HAP-1 (cell line): ENCODE data around the gene APH1B.
A peak's percentile ranks its signal among the peaks of the same experiment; 100 is the strongest.
"Not testable (repeated sequence)": the region's sequence is repeated elsewhere in the genome, so short reads cannot be mapped to it uniquely, and the experiment has no call there.

ENCODE experiments used
- DNase-seq, 2 experiments: peaks; one replicate each; pipeline ENCODE4 v3.0.0-alpha.2; 2016 to 2020; ENCODE audit warnings: low spot score in 2 of 2
- H3K27me3 ChIP-seq: fragments of 250-450 bp; sonication (Bioruptor Pico); 2 replicates; pipeline ENCODE4 v1.5.1; 2020; ENCODE audit warnings: low read depth, mild to moderate bottlenecking, moderate library complexity
- H3K36me3 ChIP-seq: fragments of 250-450 bp; sonication (Bioruptor Pico); replicated peaks from 2 replicates; pipeline ENCODE4 v1.5.1; 2020; ENCODE audit warnings: mild to moderate bottlenecking
- H3K4me1 ChIP-seq: fragments of 250-450 bp; sonication (Bioruptor Pico); 2 replicates; pipeline ENCODE4 v1.5.1; 2020; ENCODE audit warnings: mild to moderate bottlenecking
- H3K4me3 ChIP-seq: fragments of 250-450 bp; sonication (Bioruptor Pico); 2 replicates; pipeline ENCODE4 v1.5.1; 2020; ENCODE audit warnings: mild to moderate bottlenecking, moderate library complexity
- H3K9me3 ChIP-seq: fragments of 250-450 bp; sonication (Bioruptor Pico); 2 replicates; pipeline ENCODE4 v1.5.1; 2020; ENCODE audit warnings: mild to moderate bottlenecking, moderate library complexity
- in situ Hi-C: fragments of 300-500 bp; cut with MboI; formaldehyde crosslinking; loops from 3 replicates; pipeline ENCODE4 v1.14.3; 2020; ENCODE audit warnings: low sequenced_read_pairs, inconsistent platforms, mixed read lengths

The APH1B gene

GRCh38 chr15:63277038-63277892, at the start of gene APH1B:
Gene APH1B, plus strand, starts transcription at chr15:63277605. Its CDS starts 19 bp downstream, at chr15:63277624.
- peaks cover 5% of the 10 kb centered on the region for H3K9me3 ChIP-seq
- no peaks in the 10 kb centered on the region for H3K36me3 ChIP-seq
- H3K4me3 ChIP-seq = peak within 1 kb of the TSS; percentile 58
- in situ Hi-C loops = loop anchor here (25.0 kb wide), 1 partner anchor 785 kb away; no protein-coding TSS in a partner anchor
- H3K27me3 ChIP-seq = no peaks in the 10 kb centered on the region
- peak; percentile 90 to 98 for DNase-seq
- peaks cover 11% of the 10 kb centered on the region for H3K4me1 ChIP-seq

- in situ Hi-C loops = no loop called here
These were observed 49.7 kb upstream of the APH1B start for GRCh38 chr15:63227689-63228088.

GRCh38 chr15:63231206-63231605, 46.2 kb upstream of the APH1B start:
- Histone ChIP-seq H3K9me3 (no peaks in the 10 kb centered on the region), H3K36me3 (no peaks in the 10 kb centered on the region), H3K27me3 (no peaks in the 10 kb centered on the region), H3K4me3 (no peak overlapping the region), H3K4me1 (peaks cover 21% of the 10 kb centered on the region)
- no peak for DNase-seq
- in situ Hi-C loops = no loop called here

More at GRCh38 chr15:63227689-63228088, 49.7 kb upstream of the APH1B start:
- Histone ChIP-seq H3K4me3 (no peak overlapping the region), H3K9me3 (no peaks in the 10 kb centered on the region), H3K27me3 (no peaks in the 10 kb centered on the region), H3K4me1 (peaks cover 9% of the 10 kb centered on the region; the same call in 1 of the 2 replicates), H3K36me3 (no peaks in the 10 kb centered on the region)
- DNase-seq = no peak

- Histone ChIP-seq H3K27me3 (no peaks in the 10 kb centered on the region), H3K36me3 (no peaks in the 10 kb centered on the region), H3K9me3 (no peaks in the 10 kb centered on the region), H3K4me3 (no peak overlapping the region), H3K4me1 (peaks cover 21% of the 10 kb centered on the region)
- no peak for DNase-seq
- in situ Hi-C loops = no loop called here
These were observed 45.7 kb upstream of the APH1B start for GRCh38 chr15:63231706-63232105.

- Histone ChIP-seq H3K36me3 (no peaks in the 10 kb centered on the region), H3K4me3 (no peak overlapping the region), H3K9me3 (no peaks in the 10 kb centered on the region), H3K27me3 (no peaks in the 10 kb centered on the region), H3K4me1 (peaks cover 21% of the 10 kb centered on the region)
- DNase-seq = no peak
- in situ Hi-C loops = no loop called here
These were observed 45.0 kb upstream of the APH1B start for GRCh38 chr15:63232405-63232804.

GRCh38 chr15:63232943-63233342, 44.5 kb upstream of the APH1B start:
- in situ Hi-C loops = no loop called here
- Histone ChIP-seq H3K27me3 (no peaks in the 10 kb centered on the region), H3K4me3 (no peak overlapping the region), H3K36me3 (no peaks in the 10 kb centered on the region), H3K4me1 (peaks cover 21% of the 10 kb centered on the region), H3K9me3 (no peaks in the 10 kb centered on the region)
- no peak for DNase-seq

GRCh38 chr15:63233667-63234423, 43.6 kb upstream of the APH1B start:
- peaks cover 16% of the 10 kb centered on the region for H3K4me1 ChIP-seq
- H3K36me3 ChIP-seq = no peaks in the 10 kb centered on the region
- in situ Hi-C loops = no loop called here
- H3K27me3 ChIP-seq = no peaks in the 10 kb centered on the region
- no peak overlapping the region for H3K4me3 ChIP-seq
- DNase-seq = peak in 1 of 2 experiments; percentile 55
- H3K9me3 ChIP-seq = no peaks in the 10 kb centered on the region

GRCh38 chr15:63234451-63234870, 42.9 kb upstream of the APH1B start:
- DNase-seq = no peak
- H3K4me3 ChIP-seq = no peak overlapping the region
- in situ Hi-C loops = no loop called here
- no peaks in the 10 kb centered on the region for H3K27me3 ChIP-seq
- no peaks in the 10 kb centered on the region for H3K9me3 ChIP-seq
- H3K4me1 ChIP-seq = peaks cover 16% of the 10 kb centered on the region
- no peaks in the 10 kb centered on the region for H3K36me3 ChIP-seq

- no peak overlapping the region for H3K4me3 ChIP-seq
- no peaks in the 10 kb centered on the region for H3K9me3 ChIP-seq
- DNase-seq = no peak
- in situ Hi-C loops = no loop called here
- no peaks in the 10 kb centered on the region for H3K27me3 ChIP-seq
- H3K36me3 ChIP-seq = no peaks in the 10 kb centered on the region
- H3K4me1 ChIP-seq = peaks cover 16% of the 10 kb centered on the region
These were observed 41.1 kb upstream of the APH1B start for GRCh38 chr15:63236272-63236671.

- in situ Hi-C loops, H3K27me3 ChIP-seq, H3K36me3 ChIP-seq, H3K9me3 ChIP-seq, H3K4me3 ChIP-seq: not testable (repeated sequence)
- peak in 1 of 2 experiments; percentile 66 for DNase-seq
- H3K4me1 ChIP-seq = peaks cover 12% of the 10 kb centered on the region
These were observed 40.3 kb upstream of the APH1B start for GRCh38 chr15:63237086-63237485.

GRCh38 chr15:63238171-63238570, 39.2 kb upstream of the APH1B start:
- peaks cover 12% of the 10 kb centered on the region for H3K4me1 ChIP-seq
- H3K27me3 ChIP-seq = no peaks in the 10 kb centered on the region
- in situ Hi-C loops = no loop called here
- DNase-seq = no peak
- no peaks in the 10 kb centered on the region for H3K9me3 ChIP-seq
- no peak overlapping the region for H3K4me3 ChIP-seq
- no peaks in the 10 kb centered on the region for H3K36me3 ChIP-seq

- peaks cover 7% of the 10 kb centered on the region for H3K4me1 ChIP-seq
- H3K36me3 ChIP-seq = no peaks in the 10 kb centered on the region
- H3K9me3 ChIP-seq = 0 out of 2 replicates have a peak, but pooled peaks cover 6% of the 10 kb centered on the region
- H3K4me3 ChIP-seq = no peak overlapping the region
- in situ Hi-C loops = no loop called here
- no peaks in the 10 kb centered on the region for H3K27me3 ChIP-seq
- DNase-seq = no peak
These were observed 38.6 kb upstream of the APH1B start for GRCh38 chr15:63238796-63239195.

- DNase-seq = no peak
- Histone ChIP-seq H3K4me1 (peaks cover 14% of the 10 kb centered on the region), H3K36me3 (no peaks in the 10 kb centered on the region), H3K27me3 (no peaks in the 10 kb centered on the region), H3K9me3 (0 out of 2 replicates have a peak, but pooled peaks cover 6% of the 10 kb centered on the region), H3K4me3 (no peak overlapping the region)
- in situ Hi-C loops = no loop called here
These were observed 37.3 kb upstream of the APH1B start for GRCh38 chr15:63240109-63240508.

- DNase-seq = no peak
- Histone ChIP-seq H3K9me3 (0 out of 2 replicates have a peak, but pooled peaks cover 6% of the 10 kb centered on the region), H3K27me3 (no peaks in the 10 kb centered on the region), H3K4me1 (peaks cover 17% of the 10 kb centered on the region), H3K4me3 (no peak overlapping the region), H3K36me3 (0 out of 2 replicates have a peak, but pooled peaks cover 1% of the 10 kb centered on the region)
- in situ Hi-C loops = no loop called here
These were observed 36.1 kb upstream of the APH1B start for GRCh38 chr15:63241316-63241715.
